Right cardiac atrium (tissue), 5 donors: ENCODE results near the gene ERC2. TPM values are rescaled to one million over a fixed set of nuclear protein-coding genes. Genes with fewer than 3 reads are reported as not detected.

ENCODE experiments used
- ATAC-seq, 2 donors: fragments of 200-7000 bp; cut with Tn5 transposase; one replicate each; pipeline versions ENCODE4 v1.8.0 to v1.9.1; 2020; ENCODE audit warnings: moderate library complexity in 2 of 2, mild to moderate bottlenecking in 1 of 2
- DNase-seq, 3 donors: peaks; one replicate each; pipeline ENCODE4 v3.0.0-alpha.2; 2020
- H3K27ac ChIP-seq: one replicate; pipeline ENCODE4 v1.5.1; 2013; ENCODE audit warnings: mild to moderate bottlenecking, low read length, control low read depth, moderate library complexity
- H3K27me3 ChIP-seq: one replicate; pipeline ENCODE4 v1.6.1; 2013; ENCODE audit not compliant: control insufficient read depth, insufficient read depth
- H3K4me1 ChIP-seq: one replicate; pipeline ENCODE4 v1.6.1; 2013; ENCODE audit warnings: low read length; ENCODE audit not compliant: control insufficient read depth, insufficient read depth
- H3K4me3 ChIP-seq: one replicate; pipeline ENCODE4 v1.5.1; 2013; ENCODE audit warnings: low read length, control low read depth
- H3K9me3 ChIP-seq: one replicate; pipeline ENCODE4 v1.6.1; 2013; ENCODE audit warnings: low read length; ENCODE audit not compliant: control insufficient read depth
- WGBS: extraction: QIAGEN DNeasy Blood & Tissue Kit; methylation state at CpG from one replicate; pipeline ENCODE4 v1.1.7; 2013; 5-methylcytosine and 5-hydroxymethylcytosine counted together
- intact Hi-C, 4 donors: fragments of 100-400 bp; cut with DNase I; formaldehyde crosslinking; loops; one replicate each; pipeline versions ENCODE4 v1.11.0 to v1.14.0; 2022 to 2023
- polyA plus RNA-seq: library from polyadenylated mRNA; stranded (reverse); fragments of 200-250 nt; gene quantifications from one replicate; pipeline ENCODE4 v1.2.3, GENCODE V29; 2013
- total RNA-seq, 4 donors: library from RNA; stranded (reverse); fragmentation: NEBNext Ultra II Directional; extraction: Animal tissue kit (Norgen Biotek cat#: 25700); gene quantifications; one replicate each; pipeline ENCODE4 v1.2.1, GENCODE V29; 2021
- donor health status: healthy with polysubstance abuse.
- donor health status: DM: no; HTN: yes; CAD: no.
- donor health status: DM: no; HTN: no; CAD: no.
- donor health status: DM: no; HTN: yes; CAD: no; lungs with severe emphysema.
- donor health status: DM: yes; HTN: yes; CAD: no.

ERC2 gene
- total and polyA plus RNA-seq, 5 donors: 1.5 to 9.2 (median 3.8) TPM

GRCh38 chr3:55737186-55737585 lies 731.1 kb downstream of the ERC2 start:
- no peak for DNase-seq
- Histone ChIP-seq H3K27me3 (no peaks in the 10 kb centered on the region), H3K4me3 (no peak overlapping the region), H3K27ac (no peak overlapping the region), H3K4me1 (no peaks in the 10 kb centered on the region), H3K9me3 (no peaks in the 10 kb centered on the region)
- 65% methylated on average over 5 of the region's 5 CpGs for WGBS
- no peak for ATAC-seq
- intact Hi-C loops: no loop called here

GRCh38 chr3:55735976-55736375 lies 732.3 kb downstream of the ERC2 start:
- H3K9me3 ChIP-seq: no peaks in the 10 kb centered on the region
- 76% methylated on average over 3 of the region's 3 CpGs for WGBS
- H3K4me3 ChIP-seq: no peak overlapping the region
- no peak for ATAC-seq
- no peak overlapping the region for H3K27ac ChIP-seq
- no peaks in the 10 kb centered on the region for H3K27me3 ChIP-seq
- DNase-seq: no peak
- intact Hi-C loops: no loop called here
- H3K4me1 ChIP-seq: no peaks in the 10 kb centered on the region

GRCh38 chr3:55731741-55732140 lies 736.5 kb downstream of the ERC2 start:
- WGBS: 42% methylated on average over 3 of the region's 3 CpGs
- no peaks in the 10 kb centered on the region for H3K27me3 ChIP-seq
- no peaks in the 10 kb centered on the region for H3K9me3 ChIP-seq
- H3K27ac ChIP-seq: no peak overlapping the region
- DNase-seq (no peak), ATAC-seq (no peak)
- H3K4me1 ChIP-seq: no peaks in the 10 kb centered on the region
- intact Hi-C loops: no loop called here
- no peak overlapping the region for H3K4me3 ChIP-seq

GRCh38 chr3:55729546-55729945 lies 738.7 kb downstream of the ERC2 start:
- WGBS: 81% methylated on average over 7 of the region's 7 CpGs
- H3K9me3 ChIP-seq: no peaks in the 10 kb centered on the region
- ATAC-seq (no peak), DNase-seq (no peak)
- intact Hi-C loops: loop anchor here in 2 of 4 donors (10.0 kb wide), 1 partner anchor 245 kb away; the partner anchor contains the start of gene WNT5A (in 2 of the 2)
- H3K27me3 ChIP-seq: no peaks in the 10 kb centered on the region
- no peak overlapping the region for H3K4me3 ChIP-seq
- no peak overlapping the region for H3K27ac ChIP-seq
- H3K4me1 ChIP-seq: no peaks in the 10 kb centered on the region

GRCh38 chr3:55728461-55729100 lies 739.7 kb downstream of the ERC2 start:
- Histone ChIP-seq H3K4me1 (no peaks in the 10 kb centered on the region), H3K27ac (no peak overlapping the region), H3K9me3 (no peaks in the 10 kb centered on the region), H3K27me3 (no peaks in the 10 kb centered on the region), H3K4me3 (no peak overlapping the region)
- no peak for DNase-seq
- intact Hi-C loops: loop anchor here in 2 of 4 donors (10.0 kb wide), 1 partner anchor 244 kb away; the partner anchor contains the start of gene WNT5A (in 2 of the 2)
- 92% methylated on average over 5 of the region's 5 CpGs for WGBS
- ATAC-seq: no peak

- Histone ChIP-seq H3K27me3 (no peaks in the 10 kb centered on the region), H3K27ac (no peak overlapping the region), H3K4me3 (no peak overlapping the region), H3K9me3 (no peaks in the 10 kb centered on the region), H3K4me1 (no peaks in the 10 kb centered on the region)
- DNase-seq (no peak), ATAC-seq (no peak)
- intact Hi-C loops: loop anchor here in 2 of 4 donors (10.0 kb wide), 1 partner anchor 242 kb away; the partner anchor contains the start of gene WNT5A (in 2 of the 2)
- 88% methylated on average over 2 of the region's 2 CpGs for WGBS
These were observed 741.8 kb downstream of the ERC2 start for GRCh38 chr3:55726501-55726775.

GRCh38 chr3:55725681-55726500 lies 742.4 kb downstream of the ERC2 start:
- Histone ChIP-seq H3K9me3 (no peaks in the 10 kb centered on the region), H3K27ac (no peak overlapping the region), H3K27me3 (no peaks in the 10 kb centered on the region), H3K4me3 (no peak overlapping the region), H3K4me1 (no peaks in the 10 kb centered on the region)
- ATAC-seq (no peak), DNase-seq (no peak)
- intact Hi-C loops: loop anchor here in 2 of 4 donors (10.0 kb wide), 1 partner anchor 241 kb away; the partner anchor contains the start of gene WNT5A (in 2 of the 2)
- 44% methylated on average over 3 of the region's 3 CpGs for WGBS

GRCh38 chr3:55724821-55725220 lies 743.4 kb downstream of the ERC2 start:
- no peak overlapping the region for H3K27ac ChIP-seq

GRCh38 chr3:55724407-55724784 lies 743.9 kb downstream of the ERC2 start:
- no peak for ATAC-seq
- intact Hi-C loops: loop anchor here in 3 of 4 donors (5.0 to 10.0 kb wide), 2 partner anchors 237 to 240 kb away; partner anchors contain the start of gene WNT5A (in 3 of the 3)
- H3K4me1 ChIP-seq: no peaks in the 10 kb centered on the region
- no peak overlapping the region for H3K4me3 ChIP-seq
- H3K9me3 ChIP-seq: no peaks in the 10 kb centered on the region
- no peaks in the 10 kb centered on the region for H3K27me3 ChIP-seq
- no peak for DNase-seq
- no peak overlapping the region for H3K27ac ChIP-seq

More at GRCh38 chr3:55724821-55725220, 743.4 kb downstream of the ERC2 start:
- DNase-seq: no peak
- ATAC-seq: no peak
- H3K4me3 ChIP-seq: no peak overlapping the region
- intact Hi-C loops: loop anchor here in 3 of 4 donors (5.0 to 10.0 kb wide), 2 partner anchors 238 to 240 kb away; partner anchors contain the start of gene WNT5A (in 3 of the 3)
- H3K4me1 ChIP-seq: no peaks in the 10 kb centered on the region
- WGBS: 59% methylated on average over 2 of the region's 2 CpGs
- H3K9me3 ChIP-seq: no peaks in the 10 kb centered on the region
- no peaks in the 10 kb centered on the region for H3K27me3 ChIP-seq

- Histone ChIP-seq H3K4me3 (no peak overlapping the region), H3K27me3 (no peaks in the 10 kb centered on the region), H3K9me3 (no peaks in the 10 kb centered on the region), H3K4me1 (no peaks in the 10 kb centered on the region), H3K27ac (no peak overlapping the region)
- WGBS: 56% methylated on average over 5 of the region's 5 CpGs
- intact Hi-C loops: loop anchor here in 3 of 4 donors (5.0 to 10.0 kb wide), 2 partner anchors 237 to 239 kb away; partner anchors contain the start of gene WNT5A (in 3 of the 3)
- no peak for DNase-seq
- ATAC-seq: no peak
These were observed 744.4 kb downstream of the ERC2 start for GRCh38 chr3:55723653-55724406.
